GM23338 (cell line): Measurements from ENCODE around the gene DRC1.

ENCODE experiments used
- EZH2 ChIP-seq: fragments of 200-600 bp; sonication (generic); IDR thresholded peaks from one replicate; pipeline ENCODE4 v1.8.0; 2017; ENCODE audit warnings: antibody characterized with exemption, mild to moderate bottlenecking, low read depth; ENCODE audit not compliant: unreplicated experiment
- POLR2AphosphoS5 ChIP-seq: IDR thresholded peaks from 2 replicates; pipeline ENCODE4 v1.6.1; 2016; ENCODE audit warnings: antibody characterized with exemption, low read depth
- TF ChIP-seq, protein P1 (sequence below), 2 experiments: fragments of 200-600 bp in 1 of 2; sonication (generic) in 1 of 2; conservative IDR thresholded peaks; 2 replicates each; pipeline versions ENCODE4 v1.5.1 to v1.6.1; 2016 to 2017; ENCODE audit warnings: antibody characterized with exemption in 2 of 2, low read depth in 2 of 2, mild to moderate bottlenecking in 2 of 2, moderate library complexity in 1 of 2
- TF ChIP-seq, protein P2 (sequence below): IDR thresholded peaks from one replicate; pipeline ENCODE4 v1.6.1; 2018; ENCODE audit warnings: antibody characterized with exemption; ENCODE audit not compliant: unreplicated experiment

DNA sequence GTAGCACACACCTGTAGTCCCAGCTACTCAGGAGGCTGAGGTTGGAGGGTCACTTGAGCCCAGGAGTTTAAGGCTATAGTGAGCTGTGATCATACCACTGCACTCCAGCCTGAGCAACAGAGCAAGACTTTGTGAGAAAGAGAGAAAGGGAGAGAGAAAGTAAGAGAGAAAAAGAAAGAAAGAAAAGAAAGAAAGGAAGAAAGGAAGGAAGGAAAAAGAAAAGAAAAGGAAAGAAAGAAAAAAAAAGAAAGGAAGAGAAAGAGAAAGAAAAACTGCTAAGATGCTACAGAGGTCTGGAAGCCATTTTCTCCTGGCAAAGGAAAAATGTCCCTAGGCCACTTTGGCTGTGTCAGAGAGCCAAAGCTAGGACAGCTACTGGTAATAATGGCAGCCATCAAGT is 30.6 kb downstream of the DRC1 start:
- TF ChIP-seq EZH2 (no peak), POLR2AphosphoS5 (no peak)
- TF ChIP-seq, protein P1, sequence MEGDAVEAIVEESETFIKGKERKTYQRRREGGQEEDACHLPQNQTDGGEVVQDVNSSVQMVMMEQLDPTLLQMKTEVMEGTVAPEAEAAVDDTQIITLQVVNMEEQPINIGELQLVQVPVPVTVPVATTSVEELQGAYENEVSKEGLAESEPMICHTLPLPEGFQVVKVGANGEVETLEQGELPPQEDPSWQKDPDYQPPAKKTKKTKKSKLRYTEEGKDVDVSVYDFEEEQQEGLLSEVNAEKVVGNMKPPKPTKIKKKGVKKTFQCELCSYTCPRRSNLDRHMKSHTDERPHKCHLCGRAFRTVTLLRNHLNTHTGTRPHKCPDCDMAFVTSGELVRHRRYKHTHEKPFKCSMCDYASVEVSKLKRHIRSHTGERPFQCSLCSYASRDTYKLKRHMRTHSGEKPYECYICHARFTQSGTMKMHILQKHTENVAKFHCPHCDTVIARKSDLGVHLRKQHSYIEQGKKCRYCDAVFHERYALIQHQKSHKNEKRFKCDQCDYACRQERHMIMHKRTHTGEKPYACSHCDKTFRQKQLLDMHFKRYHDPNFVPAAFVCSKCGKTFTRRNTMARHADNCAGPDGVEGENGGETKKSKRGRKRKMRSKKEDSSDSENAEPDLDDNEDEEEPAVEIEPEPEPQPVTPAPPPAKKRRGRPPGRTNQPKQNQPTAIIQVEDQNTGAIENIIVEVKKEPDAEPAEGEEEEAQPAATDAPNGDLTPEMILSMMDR (conservative IDR thresholded peaks at IDR 0.05; ENCODE audit: low read depth in 2 of 2): no peak
- TF ChIP-seq, protein P2, sequence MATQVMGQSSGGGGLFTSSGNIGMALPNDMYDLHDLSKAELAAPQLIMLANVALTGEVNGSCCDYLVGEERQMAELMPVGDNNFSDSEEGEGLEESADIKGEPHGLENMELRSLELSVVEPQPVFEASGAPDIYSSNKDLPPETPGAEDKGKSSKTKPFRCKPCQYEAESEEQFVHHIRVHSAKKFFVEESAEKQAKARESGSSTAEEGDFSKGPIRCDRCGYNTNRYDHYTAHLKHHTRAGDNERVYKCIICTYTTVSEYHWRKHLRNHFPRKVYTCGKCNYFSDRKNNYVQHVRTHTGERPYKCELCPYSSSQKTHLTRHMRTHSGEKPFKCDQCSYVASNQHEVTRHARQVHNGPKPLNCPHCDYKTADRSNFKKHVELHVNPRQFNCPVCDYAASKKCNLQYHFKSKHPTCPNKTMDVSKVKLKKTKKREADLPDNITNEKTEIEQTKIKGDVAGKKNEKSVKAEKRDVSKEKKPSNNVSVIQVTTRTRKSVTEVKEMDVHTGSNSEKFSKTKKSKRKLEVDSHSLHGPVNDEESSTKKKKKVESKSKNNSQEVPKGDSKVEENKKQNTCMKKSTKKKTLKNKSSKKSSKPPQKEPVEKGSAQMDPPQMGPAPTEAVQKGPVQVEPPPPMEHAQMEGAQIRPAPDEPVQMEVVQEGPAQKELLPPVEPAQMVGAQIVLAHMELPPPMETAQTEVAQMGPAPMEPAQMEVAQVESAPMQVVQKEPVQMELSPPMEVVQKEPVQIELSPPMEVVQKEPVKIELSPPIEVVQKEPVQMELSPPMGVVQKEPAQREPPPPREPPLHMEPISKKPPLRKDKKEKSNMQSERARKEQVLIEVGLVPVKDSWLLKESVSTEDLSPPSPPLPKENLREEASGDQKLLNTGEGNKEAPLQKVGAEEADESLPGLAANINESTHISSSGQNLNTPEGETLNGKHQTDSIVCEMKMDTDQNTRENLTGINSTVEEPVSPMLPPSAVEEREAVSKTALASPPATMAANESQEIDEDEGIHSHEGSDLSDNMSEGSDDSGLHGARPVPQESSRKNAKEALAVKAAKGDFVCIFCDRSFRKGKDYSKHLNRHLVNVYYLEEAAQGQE: no peak
